SU-DHL-6 (cell line): ENCODE results near the gene DEDD2.

ENCODE experiments used
- H2AFZ ChIP-seq: fragments of 200-600 bp; sonication (generic); 2 replicates; pipeline ENCODE4 v1.6.1; 2014; ENCODE audit warnings: low read depth, mild to moderate bottlenecking, moderate library complexity, mixed read lengths, antibody characterized with exemption, low read length; ENCODE audit not compliant: severe bottlenecking
- H3F3A ChIP-seq: fragments of 200-600 bp; shearing (Covaris generic); 2 replicates; pipeline ENCODE4 v1.6.0; 2016; ENCODE audit warnings: antibody characterized with exemption, mild to moderate bottlenecking; ENCODE audit not compliant: insufficient read depth
- H3K27ac ChIP-seq: fragments of 200-600 bp; sonication (generic); 2 replicates; pipeline ENCODE4 v1.5.1; 2016; ENCODE audit warnings: low read depth, mild to moderate bottlenecking, low read length, moderate library complexity, mixed read lengths
- H3K27me3 ChIP-seq: fragments of 200-600 bp; sonication (generic), shearing (Covaris generic); 2 replicates; pipeline ENCODE4 v1.6.0; 2014; ENCODE audit warnings: mild to moderate bottlenecking, low read length
- H3K36me3 ChIP-seq: fragments of 200-600 bp; sonication (generic); 2 replicates; pipeline ENCODE4 v1.6.1; 2014; ENCODE audit warnings: mild to moderate bottlenecking, low read length, mixed read lengths
- H3K4me2 ChIP-seq: fragments of 300-600, 200-600 bp; shearing (Covaris generic), sonication (generic); 2 replicates; pipeline ENCODE4 v1.6.0; 2014; ENCODE audit warnings: low read length, low read depth, mild to moderate bottlenecking; ENCODE audit not compliant: poor library complexity, severe bottlenecking
- H3K4me3 ChIP-seq: fragments of 200-600 bp; sonication (generic); 2 replicates; pipeline ENCODE4 v1.5.1; 2014; ENCODE audit warnings: antibody characterized with exemption, low read length, mild to moderate bottlenecking, mixed read lengths; ENCODE audit not compliant: insufficient read depth, poor library complexity, severe bottlenecking
- H3K79me2 ChIP-seq: fragments of 200-600 bp; sonication (generic); 2 replicates; pipeline ENCODE4 v1.6.1; 2014; ENCODE audit warnings: mild to moderate bottlenecking, low read length, moderate library complexity; ENCODE audit not compliant: insufficient read depth
- H3K9ac ChIP-seq: fragments of 200-600 bp; sonication (generic); 2 replicates; pipeline ENCODE4 v1.7.0; 2014; ENCODE audit warnings: mild to moderate bottlenecking, low read length
- H3K9me2 ChIP-seq: fragments of 200-600 bp; sonication (generic); replicated peaks from 2 replicates; pipeline ENCODE4 v1.6.1; 2014; ENCODE audit warnings: low read length; ENCODE audit not compliant: insufficient read depth
- H3K9me3 ChIP-seq: fragments of 200-600 bp; sonication (generic); 2 replicates; pipeline ENCODE4 v1.6.1; 2014; ENCODE audit warnings: low read length, mixed read lengths; ENCODE audit not compliant: insufficient read depth
- H4K20me1 ChIP-seq: fragments of 200-600 bp; sonication (generic); 2 replicates; pipeline ENCODE4 v1.6.1; 2014; ENCODE audit warnings: low read depth, mild to moderate bottlenecking, antibody characterized with exemption, low read length, moderate library complexity, mixed read lengths
- CTCF ChIP-seq: fragments of 200-600 bp; sonication (generic); IDR thresholded peaks from one replicate; pipeline ENCODE4 v1.5.1; 2017; ENCODE audit warnings: antibody characterized with exemption, mild to moderate bottlenecking, low read length, moderate library complexity; ENCODE audit not compliant: insufficient read depth, poor library complexity, severe bottlenecking
- EZH2phosphoT487 ChIP-seq: fragments of 200-600 bp; sonication (generic), shearing (Covaris generic); conservative IDR thresholded peaks from 2 replicates; pipeline ENCODE4 v1.6.1; 2018; ENCODE audit warnings: mild to moderate bottlenecking, antibody characterized with exemption, low read length, moderate library complexity, mixed read lengths

Gene DEDD2

DNA sequence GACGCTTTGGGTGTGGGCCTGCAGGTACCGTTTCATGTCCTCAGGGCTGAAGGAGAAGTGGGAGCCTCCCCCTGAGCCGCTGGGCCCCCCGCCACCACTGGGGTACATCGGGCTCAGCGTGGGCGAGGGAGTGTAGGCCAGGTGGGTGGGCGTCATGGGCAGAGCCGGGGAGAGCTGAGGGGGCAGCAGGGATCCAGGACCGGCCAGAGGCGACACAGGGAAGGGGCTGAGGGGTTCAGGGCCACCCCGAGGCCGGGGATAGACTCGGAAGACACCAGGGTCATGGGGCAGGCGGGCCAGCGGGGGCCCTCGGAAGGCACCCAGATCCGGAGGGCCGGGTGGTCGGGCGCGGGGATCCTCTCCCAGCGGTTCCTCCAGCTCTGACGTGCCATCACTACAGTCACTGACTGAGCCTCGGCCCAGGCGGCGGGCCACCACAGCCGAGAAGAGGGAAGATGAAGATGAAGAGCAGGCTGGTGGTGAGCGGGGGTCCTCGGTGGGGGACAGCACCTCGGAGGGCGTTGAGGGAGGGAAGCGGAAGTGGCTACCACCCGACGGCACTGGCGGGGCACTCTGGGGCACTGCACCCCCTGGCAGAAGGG, 31.8 kb upstream of the DEDD2 start:
- Histone ChIP-seq H3K4me2 (no peak overlapping the region), H3K4me3 (no peak overlapping the region), H2AFZ (no peak overlapping the region), H3K9ac (no peak overlapping the region), H3K36me3 (no peaks in the 10 kb centered on the region), H3K27ac (no peak overlapping the region), H3K27me3 (no peaks in the 10 kb centered on the region), H4K20me1 (no peaks in the 10 kb centered on the region), H3K9me2 (no peaks in the 10 kb centered on the region), H3K79me2 (peaks cover 12% of the 10 kb centered on the region; the same call in 1 of the 2 replicates), H3F3A (peaks cover 16% of the 10 kb centered on the region), H3K9me3 (no peaks in the 10 kb centered on the region)
- TF ChIP-seq CTCF (no peak), EZH2phosphoT487 (no peak)

DNA sequence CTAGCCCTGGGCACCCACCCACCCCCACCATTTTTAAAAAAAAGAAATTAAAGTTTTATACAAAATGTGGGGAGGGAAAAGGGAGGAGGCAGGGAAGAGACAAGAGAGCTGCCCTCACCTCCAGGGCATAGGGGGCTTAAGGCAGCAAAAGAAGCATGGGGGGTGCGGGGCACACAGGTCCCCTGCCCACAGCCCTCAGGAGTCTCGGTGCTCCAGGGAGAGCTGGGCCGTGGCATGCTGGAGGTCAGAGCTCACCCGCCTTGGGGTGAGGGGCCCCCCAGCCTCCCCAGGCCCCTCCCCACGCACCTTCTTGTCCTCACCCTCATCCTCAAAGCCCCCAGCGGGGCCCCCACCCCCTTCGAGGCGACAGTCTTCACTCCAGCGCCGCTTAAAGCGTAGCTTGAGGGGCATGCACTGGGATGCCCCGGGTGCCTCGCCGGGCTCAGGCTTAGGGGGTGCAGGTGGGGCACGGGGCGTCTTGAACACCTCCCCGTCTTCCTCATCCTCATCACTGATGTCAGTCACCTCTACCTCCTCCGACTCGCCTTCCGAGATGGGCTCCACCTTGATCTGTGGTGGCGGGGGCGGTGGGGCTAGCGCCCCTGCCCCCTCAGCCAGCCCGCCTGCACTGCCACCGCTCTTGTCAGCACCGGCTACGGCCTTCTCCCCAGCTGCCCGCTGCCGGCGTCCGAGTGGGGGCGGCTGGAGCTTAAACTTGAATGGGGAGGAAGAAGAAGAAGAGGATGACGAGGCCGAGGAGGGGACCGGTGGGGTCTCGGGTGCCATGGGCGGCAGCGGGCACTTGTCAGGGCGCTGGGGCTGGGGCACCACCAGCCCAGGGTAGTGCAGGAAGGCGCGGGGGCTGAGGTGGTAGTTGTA, 31.0 kb upstream of the DEDD2 start:
- H3F3A ChIP-seq, result peaks cover 19% of the 10 kb centered on the region
- H3K9ac ChIP-seq, result no peak overlapping the region
- no peaks in the 10 kb centered on the region for H3K9me3 ChIP-seq
- no peak overlapping the region for H3K27ac ChIP-seq
- no peak overlapping the region for H3K4me3 ChIP-seq
- H3K27me3 ChIP-seq, result no peaks in the 10 kb centered on the region
- TF ChIP-seq EZH2phosphoT487, result no peak
- TF ChIP-seq CTCF, result no peak
- H3K4me2 ChIP-seq, result no peak overlapping the region
- no peaks in the 10 kb centered on the region for H3K9me2 ChIP-seq
- peaks cover 12% of the 10 kb centered on the region; the same call in 1 of the 2 replicates for H3K79me2 ChIP-seq
- no peak overlapping the region for H2AFZ ChIP-seq
- H3K36me3 ChIP-seq, result no peaks in the 10 kb centered on the region
- H4K20me1 ChIP-seq, result no peaks in the 10 kb centered on the region

- Histone ChIP-seq H3K9me3 (no peaks in the 10 kb centered on the region), H3K27me3 (no peaks in the 10 kb centered on the region), H3K27ac (no peak overlapping the region), H3K36me3 (no peaks in the 10 kb centered on the region), H3F3A (peaks cover 11% of the 10 kb centered on the region), H2AFZ (no peak overlapping the region), H3K4me2 (no peak overlapping the region), H3K9me2 (no peaks in the 10 kb centered on the region), H4K20me1 (no peaks in the 10 kb centered on the region), H3K79me2 (peaks cover 4% of the 10 kb centered on the region; the same call in 1 of the 2 replicates), H3K9ac (no peak overlapping the region), H3K4me3 (no peak overlapping the region)
- TF ChIP-seq EZH2phosphoT487, result no peak
- no peak for TF ChIP-seq CTCF
Observed at GRCh38 chr19:42247640-42248199, 30.2 kb upstream of the DEDD2 start.
